Measurements from ENCODE around the gene RAPGEF2.
"Not testable (repeated sequence)": the region's sequence is repeated elsewhere in the genome, so short reads cannot be mapped to it uniquely, and the experiment has no call there.

RAPGEF2 gene

GRCh38 chr4:159102622-159103383 is at the start of gene RAPGEF2:
RAPGEF2 (plus strand) TSS chr4:159103079; CDS start chr4:159104163, 1,084 bp downstream.
- peak; percentile 92 for DNase-seq (ENCODE audit: low spot score)

GRCh38 chr4:159055833-159056232 is 47.0 kb upstream of the RAPGEF2 start:
- no peak for DNase-seq (ENCODE audit: low spot score)

- peak; percentile 23 for DNase-seq (ENCODE audit: low spot score)
These were observed 42.7 kb upstream of the RAPGEF2 start for GRCh38 chr4:159060161-159060560.

- DNase-seq (ENCODE audit: low spot score): no peak
These were observed 40.5 kb upstream of the RAPGEF2 start for GRCh38 chr4:159062381-159062780.

- DNase-seq (ENCODE audit: low spot score): no peak
These were observed 37.2 kb upstream of the RAPGEF2 start for GRCh38 chr4:159065513-159066240.

DNA sequence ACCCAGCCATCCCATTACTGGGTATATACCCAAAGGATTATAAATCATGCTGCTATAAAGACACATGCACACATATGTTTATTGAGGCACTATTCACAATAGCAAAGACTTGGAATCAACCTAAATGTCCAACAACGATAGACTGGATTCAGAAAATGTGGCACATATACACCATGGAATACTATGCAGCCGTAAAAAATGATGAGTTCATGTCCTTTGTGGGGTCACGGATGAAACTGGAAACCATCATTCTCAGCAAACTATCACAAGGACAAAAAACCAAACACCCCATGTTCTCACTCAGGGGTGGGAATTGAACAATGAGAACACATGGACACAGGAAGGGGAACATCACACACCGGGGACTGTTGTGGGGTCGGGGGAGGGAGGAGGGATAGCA is 34.7 kb upstream of the RAPGEF2 start:
- not testable (repeated sequence) for DNase-seq (ENCODE audit: low spot score)

GRCh38 chr4:159069922-159070321 is 33.0 kb upstream of the RAPGEF2 start:
- DNase-seq (ENCODE audit: low spot score): no peak

GRCh38 chr4:159070742-159071141 is 32.1 kb upstream of the RAPGEF2 start:
- DNase-seq (ENCODE audit: low spot score): peak; percentile 47

DNA sequence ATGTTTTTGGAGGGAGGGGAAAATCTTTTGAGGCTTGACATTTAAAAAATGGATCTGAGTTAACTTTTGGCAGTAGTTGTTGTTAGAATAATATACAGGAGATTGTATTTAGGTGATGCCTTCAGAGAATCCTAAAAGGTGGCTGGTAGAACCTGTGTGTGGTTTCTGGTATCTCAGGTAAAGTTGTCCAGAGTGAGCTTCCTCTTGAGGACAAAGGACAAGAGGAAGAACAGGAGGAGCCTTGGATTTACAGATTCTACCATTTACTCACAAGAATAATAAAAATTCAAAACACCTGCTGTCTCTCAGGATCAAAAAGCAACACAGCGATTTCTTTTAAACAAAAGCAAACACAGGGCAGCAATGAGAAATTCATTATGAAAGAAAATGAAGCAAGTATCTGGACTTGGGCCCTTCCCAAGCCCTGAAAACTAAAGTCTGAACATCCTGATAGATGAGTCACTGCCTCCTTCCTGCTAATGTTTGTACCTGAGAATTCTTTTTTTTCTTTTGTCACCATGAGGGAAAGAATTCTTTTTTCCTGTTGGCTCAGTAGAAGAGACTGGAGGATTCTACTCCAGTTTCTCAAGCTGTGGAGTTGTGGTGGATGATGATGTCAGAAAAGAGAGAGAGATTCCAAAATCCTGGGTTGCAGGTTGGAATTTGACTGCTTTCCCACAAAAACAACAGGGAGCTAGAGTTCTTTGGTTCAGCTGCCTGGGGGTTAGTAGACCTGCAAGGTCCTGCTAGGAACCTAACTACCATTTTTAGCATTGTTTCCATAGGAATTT is 31.5 kb upstream of the RAPGEF2 start:
- DNase-seq (ENCODE audit: low spot score): no peak

DNA sequence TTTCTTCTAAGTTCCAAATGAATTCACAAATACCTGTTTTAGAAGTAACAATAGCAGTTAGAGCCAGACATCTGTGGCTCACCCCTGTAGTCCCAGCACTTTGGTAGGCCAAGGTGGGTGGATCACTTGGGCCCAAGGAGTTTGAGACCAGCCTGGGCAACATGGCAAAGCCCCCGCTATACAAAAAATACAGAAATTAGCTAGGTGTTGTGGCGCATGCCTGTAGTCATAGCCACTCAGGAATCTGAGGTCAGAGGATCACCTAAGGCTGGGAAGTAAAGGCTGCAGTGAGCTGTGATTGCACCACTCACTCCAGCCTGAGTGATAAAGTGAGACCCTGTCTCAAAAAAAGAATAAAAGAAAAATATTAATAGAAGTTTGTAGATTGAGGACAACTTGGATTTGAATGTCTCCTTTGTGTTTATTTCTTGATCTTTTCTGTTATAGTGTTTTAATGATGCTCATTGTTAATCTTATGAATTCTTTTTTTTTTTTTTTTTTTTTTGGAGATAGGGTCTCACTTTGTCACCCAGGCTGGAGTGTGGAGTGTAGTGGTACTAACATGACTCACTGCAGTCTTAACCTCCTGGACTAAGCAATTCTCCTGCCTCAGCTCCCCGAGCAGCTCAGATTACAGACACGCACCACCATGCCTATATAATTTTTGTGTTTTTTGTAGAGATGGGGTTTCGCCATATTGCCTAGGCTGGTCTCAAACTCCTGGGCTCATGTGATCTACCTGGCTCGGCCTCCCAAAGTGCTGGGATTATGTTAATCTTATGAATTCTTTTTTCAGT is 30.7 kb upstream of the RAPGEF2 start:
- no peak for DNase-seq (ENCODE audit: low spot score)

- DNase-seq (ENCODE audit: low spot score): no peak
These were observed 27.3 kb upstream of the RAPGEF2 start for GRCh38 chr4:159075531-159075932.

- DNase-seq (ENCODE audit: low spot score): not testable (repeated sequence)
These were observed 25.9 kb upstream of the RAPGEF2 start for GRCh38 chr4:159077018-159077417.

- no peak for DNase-seq (ENCODE audit: low spot score)
These were observed 25.0 kb upstream of the RAPGEF2 start for GRCh38 chr4:159077702-159078495.

GRCh38 chr4:159079074-159079473 is 23.8 kb upstream of the RAPGEF2 start:
- DNase-seq (ENCODE audit: low spot score): no peak

- no peak for DNase-seq (ENCODE audit: low spot score)
These were observed 16.3 kb upstream of the RAPGEF2 start for GRCh38 chr4:159086606-159087005.

DNA sequence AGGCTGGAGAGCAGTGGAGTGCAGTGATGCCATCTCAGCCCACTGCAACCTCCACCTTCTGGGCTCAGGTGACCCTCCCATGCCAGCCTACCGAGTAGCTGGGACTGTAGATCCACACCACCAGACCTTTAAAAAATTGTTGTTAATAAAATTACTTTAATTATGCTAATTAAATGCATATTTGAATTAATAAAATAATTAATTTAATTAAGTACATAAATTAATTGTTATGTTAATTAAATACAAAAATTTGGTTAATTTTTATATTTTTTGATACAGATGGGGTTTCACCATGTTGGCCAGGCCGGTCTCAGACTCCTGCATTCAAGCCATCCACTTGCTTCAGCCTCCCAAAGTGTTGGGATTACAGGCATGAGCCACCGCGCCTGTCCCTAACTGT is 12.6 kb upstream of the RAPGEF2 start:
- no peak for DNase-seq (ENCODE audit: low spot score)

DNA sequence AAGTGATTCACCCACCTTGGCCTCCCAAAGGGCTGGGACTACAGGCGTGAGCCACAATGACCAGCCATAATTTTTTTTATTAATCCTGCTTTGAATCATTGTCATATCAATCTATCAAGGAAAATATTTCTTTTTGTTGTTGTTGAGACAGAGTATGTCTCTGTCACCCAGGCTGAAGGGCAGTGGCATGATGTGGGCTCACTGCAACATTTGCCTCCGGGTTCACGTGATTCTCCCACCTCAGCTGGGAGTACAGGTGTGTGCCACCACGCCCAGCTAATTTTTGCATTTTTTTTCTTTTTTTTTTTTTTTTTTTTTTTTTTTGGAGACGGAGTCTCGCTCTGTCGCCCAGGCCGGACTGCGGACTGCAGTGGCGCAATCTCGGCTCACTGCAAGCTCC is 8.7 kb upstream of the RAPGEF2 start:
- not testable (repeated sequence) for DNase-seq (ENCODE audit: low spot score)

GRCh38 chr4:159096434-159096833 is 6.4 kb upstream of the RAPGEF2 start:
- DNase-seq (ENCODE audit: low spot score): no peak

DNA sequence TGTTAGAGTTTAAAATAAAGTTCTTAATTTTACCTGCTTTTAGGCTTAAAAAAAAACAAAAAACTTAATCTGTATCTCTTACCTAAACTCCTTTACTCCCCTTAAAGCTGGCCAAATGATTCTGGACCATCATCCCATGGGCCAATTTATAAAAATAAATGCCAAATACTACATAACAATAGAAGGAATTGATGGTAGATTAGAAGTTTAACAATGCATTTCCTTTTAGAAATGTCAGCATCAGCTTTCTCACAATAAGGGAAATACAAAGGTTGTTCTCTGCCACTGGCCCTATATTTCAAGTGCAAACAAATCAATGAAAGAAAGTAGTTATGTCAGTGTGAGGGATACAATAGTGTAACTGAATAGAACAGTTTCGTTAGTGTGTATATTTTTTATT is 5.7 kb upstream of the RAPGEF2 start:
- DNase-seq (ENCODE audit: low spot score): no peak

GRCh38 chr4:159097785-159098184 is 5.1 kb upstream of the RAPGEF2 start:
- no peak for DNase-seq (ENCODE audit: low spot score)
